ENCODE data around the gene RBM38.

RBM38 gene

DNA sequence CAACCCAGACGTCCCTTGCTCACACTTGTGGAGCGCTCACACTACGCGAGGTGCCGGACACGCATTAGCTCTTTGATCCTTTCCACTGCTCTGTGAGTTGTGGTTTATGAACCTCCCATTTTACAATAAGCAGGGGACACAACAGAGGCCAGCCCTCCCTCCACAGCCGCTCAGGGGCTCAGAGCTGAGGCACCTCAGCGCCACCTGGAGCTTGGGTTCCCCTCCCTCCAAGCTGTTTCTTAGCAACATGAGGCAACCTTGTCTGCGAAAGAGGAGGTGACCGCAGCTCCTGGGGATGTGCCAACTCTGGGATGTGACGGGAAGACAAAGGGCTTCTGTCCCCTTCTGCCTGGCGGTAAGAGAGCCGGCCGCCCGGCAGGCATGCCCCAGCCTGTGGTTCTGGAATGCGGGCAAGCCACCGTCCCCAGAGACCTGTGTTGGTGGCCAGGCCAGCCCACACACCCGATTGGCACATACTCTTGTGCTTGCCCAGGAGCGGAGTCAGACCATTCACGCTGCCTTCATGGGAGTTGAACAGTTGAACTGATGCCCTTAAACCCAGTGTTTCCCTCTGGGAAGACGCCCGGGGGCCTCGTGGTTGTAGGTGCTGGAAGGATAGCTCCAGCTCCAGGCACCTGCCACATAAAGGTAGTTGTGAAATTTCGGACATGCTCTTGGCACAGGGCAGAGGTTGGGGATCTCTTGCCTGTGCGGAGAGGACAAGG, 44.5 kb downstream of the RBM38 start (continued):
- TF ChIP-seq KLF8 (tag by site-specific recombination; IDR thresholded peaks at IDR 0.05) (no peak), ZNF529 (tag by site-specific recombination; IDR thresholded peaks at IDR 0.05; ENCODE audit: insufficient replicate concordance) (no peak), ZNF785 (tag by site-specific recombination; IDR thresholded peaks at IDR 0.05) (no peak), ZNF514 (tag by site-specific recombination; IDR thresholded peaks at IDR 0.05) (no peak), ZNF311 (tag by site-specific recombination; IDR thresholded peaks at IDR 0.05; ENCODE audit: borderline replicate concordance) (no peak), ZNF660 (tag by site-specific recombination; IDR thresholded peaks at IDR 0.05) (no peak), ZNF571 (tag by site-specific recombination; IDR thresholded peaks at IDR 0.05) (no peak), ZNF248 (tag by site-specific recombination; IDR thresholded peaks at IDR 0.05) (no peak), KLF1 (tag by site-specific recombination; IDR thresholded peaks at IDR 0.05) (no peak), ZNF76 (tag by site-specific recombination; IDR thresholded peaks at IDR 0.05; ENCODE audit: borderline replicate concordance, low read depth) (peak; percentile 18; the same call in 1 of the 2 replicates), ZNF521 (tag by site-specific recombination; IDR thresholded peaks at IDR 0.05) (no peak), ZNF670 (tag by site-specific recombination; IDR thresholded peaks at IDR 0.05; ENCODE audit: low read depth) (no peak), ZNF530 (tag by site-specific recombination; IDR thresholded peaks at IDR 0.05; ENCODE audit: low read depth) (no peak), ZNF768 (tag by site-specific recombination; IDR thresholded peaks at IDR 0.05) (no peak), ZNF549 (tag by site-specific recombination; IDR thresholded peaks at IDR 0.05) (no peak), SETDB1 (IDR thresholded peaks at IDR 0.05; ENCODE audit: insufficient read length, low read length) (no peak), HOXD13 (CRISPR knock-in tag; IDR thresholded peaks at IDR 0.05; ENCODE audit: borderline replicate concordance) (no peak), YY1 (tag by site-specific recombination; IDR thresholded peaks at IDR 0.05) (no peak), ZNF623 (tag by site-specific recombination; IDR thresholded peaks at IDR 0.05) (no peak), ZNF596 (tag by site-specific recombination; IDR thresholded peaks at IDR 0.05) (no peak), ZNF677 (tag by site-specific recombination; IDR thresholded peaks at IDR 0.05) (no peak), TRIM28 (IDR thresholded peaks at IDR 0.05; ENCODE audit: borderline replicate concordance, low read length) (no peak)
- TF ChIP-seq, protein P1, sequence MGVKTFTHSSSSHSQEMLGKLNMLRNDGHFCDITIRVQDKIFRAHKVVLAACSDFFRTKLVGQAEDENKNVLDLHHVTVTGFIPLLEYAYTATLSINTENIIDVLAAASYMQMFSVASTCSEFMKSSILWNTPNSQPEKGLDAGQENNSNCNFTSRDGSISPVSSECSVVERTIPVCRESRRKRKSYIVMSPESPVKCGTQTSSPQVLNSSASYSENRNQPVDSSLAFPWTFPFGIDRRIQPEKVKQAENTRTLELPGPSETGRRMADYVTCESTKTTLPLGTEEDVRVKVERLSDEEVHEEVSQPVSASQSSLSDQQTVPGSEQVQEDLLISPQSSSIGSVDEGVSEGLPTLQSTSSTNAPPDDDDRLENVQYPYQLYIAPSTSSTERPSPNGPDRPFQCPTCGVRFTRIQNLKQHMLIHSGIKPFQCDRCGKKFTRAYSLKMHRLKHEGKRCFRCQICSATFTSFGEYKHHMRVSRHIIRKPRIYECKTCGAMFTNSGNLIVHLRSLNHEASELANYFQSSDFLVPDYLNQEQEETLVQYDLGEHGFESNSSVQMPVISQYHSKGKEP (tag by site-specific recombination; IDR thresholded peaks at IDR 0.05), result no peak
- TF ChIP-seq, protein P2, sequence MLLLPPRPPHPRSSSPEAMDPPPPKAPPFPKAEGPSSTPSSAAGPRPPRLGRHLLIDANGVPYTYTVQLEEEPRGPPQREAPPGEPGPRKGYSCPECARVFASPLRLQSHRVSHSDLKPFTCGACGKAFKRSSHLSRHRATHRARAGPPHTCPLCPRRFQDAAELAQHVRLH (tag by site-specific recombination; IDR thresholded peaks at IDR 0.05), result no peak
- TF ChIP-seq, protein P3, sequence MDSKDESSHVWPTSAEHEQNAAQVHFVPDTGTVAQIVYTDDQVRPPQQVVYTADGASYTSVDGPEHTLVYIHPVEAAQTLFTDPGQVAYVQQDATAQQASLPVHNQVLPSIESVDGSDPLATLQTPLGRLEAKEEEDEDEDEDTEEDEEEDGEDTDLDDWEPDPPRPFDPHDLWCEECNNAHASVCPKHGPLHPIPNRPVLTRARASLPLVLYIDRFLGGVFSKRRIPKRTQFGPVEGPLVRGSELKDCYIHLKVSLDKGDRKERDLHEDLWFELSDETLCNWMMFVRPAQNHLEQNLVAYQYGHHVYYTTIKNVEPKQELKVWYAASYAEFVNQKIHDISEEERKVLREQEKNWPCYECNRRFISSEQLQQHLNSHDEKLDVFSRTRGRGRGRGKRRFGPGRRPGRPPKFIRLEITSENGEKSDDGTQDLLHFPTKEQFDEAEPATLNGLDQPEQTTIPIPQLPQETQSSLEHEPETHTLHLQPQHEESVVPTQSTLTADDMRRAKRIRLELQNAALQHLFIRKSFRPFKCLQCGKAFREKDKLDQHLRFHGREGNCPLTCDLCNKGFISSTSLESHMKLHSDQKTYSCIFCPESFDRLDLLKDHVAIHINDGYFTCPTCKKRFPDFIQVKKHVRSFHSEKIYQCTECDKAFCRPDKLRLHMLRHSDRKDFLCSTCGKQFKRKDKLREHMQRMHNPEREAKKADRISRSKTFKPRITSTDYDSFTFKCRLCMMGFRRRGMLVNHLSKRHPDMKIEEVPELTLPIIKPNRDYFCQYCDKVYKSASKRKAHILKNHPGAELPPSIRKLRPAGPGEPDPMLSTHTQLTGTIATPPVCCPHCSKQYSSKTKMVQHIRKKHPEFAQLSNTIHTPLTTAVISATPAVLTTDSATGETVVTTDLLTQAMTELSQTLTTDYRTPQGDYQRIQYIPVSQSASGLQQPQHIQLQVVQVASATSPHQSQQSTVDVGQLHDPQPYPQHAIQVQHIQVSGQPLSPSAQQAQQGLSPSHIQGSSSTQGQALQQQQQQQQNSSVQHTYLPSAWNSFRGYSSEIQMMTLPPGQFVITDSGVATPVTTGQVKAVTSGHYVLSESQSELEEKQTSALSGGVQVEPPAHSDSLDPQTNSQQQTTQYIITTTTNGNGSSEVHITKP (tag by site-specific recombination; IDR thresholded peaks at IDR 0.05), result peak; percentile 95
- TF ChIP-seq, protein P4, sequence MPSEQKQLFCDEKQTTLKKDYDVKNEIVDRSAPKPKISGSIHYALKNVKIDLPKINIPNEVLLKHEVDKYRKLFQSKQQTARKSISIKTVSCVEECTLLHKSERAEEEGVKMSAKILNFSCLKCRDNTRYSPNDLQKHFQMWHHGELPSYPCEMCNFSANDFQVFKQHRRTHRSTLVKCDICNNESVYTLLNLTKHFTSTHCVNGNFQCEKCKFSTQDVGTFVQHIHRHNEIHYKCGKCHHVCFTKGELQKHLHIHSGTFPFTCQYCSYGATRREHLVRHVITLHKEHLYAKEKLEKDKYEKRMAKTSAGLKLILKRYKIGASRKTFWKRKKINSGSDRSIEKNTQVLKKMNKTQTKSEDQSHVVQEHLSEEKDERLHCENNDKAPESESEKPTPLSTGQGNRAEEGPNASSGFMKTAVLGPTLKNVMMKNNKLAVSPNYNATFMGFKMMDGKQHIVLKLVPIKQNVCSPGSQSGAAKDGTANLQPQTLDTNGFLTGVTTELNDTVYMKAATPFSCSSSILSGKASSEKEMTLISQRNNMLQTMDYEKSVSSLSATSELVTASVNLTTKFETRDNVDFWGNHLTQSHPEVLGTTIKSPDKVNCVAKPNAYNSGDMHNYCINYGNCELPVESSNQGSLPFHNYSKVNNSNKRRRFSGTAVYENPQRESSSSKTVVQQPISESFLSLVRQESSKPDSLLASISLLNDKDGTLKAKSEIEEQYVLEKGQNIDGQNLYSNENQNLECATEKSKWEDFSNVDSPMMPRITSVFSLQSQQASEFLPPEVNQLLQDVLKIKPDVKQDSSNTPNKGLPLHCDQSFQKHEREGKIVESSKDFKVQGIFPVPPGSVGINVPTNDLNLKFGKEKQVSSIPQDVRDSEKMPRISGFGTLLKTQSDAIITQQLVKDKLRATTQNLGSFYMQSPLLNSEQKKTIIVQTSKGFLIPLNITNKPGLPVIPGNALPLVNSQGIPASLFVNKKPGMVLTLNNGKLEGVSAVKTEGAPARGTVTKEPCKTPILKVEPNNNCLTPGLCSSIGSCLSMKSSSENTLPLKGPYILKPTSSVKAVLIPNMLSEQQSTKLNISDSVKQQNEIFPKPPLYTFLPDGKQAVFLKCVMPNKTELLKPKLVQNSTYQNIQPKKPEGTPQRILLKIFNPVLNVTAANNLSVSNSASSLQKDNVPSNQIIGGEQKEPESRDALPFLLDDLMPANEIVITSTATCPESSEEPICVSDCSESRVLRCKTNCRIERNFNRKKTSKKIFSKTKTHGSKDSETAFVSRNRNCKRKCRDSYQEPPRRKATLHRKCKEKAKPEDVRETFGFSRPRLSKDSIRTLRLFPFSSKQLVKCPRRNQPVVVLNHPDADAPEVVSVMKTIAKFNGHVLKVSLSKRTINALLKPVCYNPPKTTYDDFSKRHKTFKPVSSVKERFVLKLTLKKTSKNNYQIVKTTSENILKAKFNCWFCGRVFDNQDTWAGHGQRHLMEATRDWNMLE (tag by site-specific recombination; conservative IDR thresholded peaks at IDR 0.05; ENCODE audit: low read depth), result no peak
- TF ChIP-seq, protein P5, sequence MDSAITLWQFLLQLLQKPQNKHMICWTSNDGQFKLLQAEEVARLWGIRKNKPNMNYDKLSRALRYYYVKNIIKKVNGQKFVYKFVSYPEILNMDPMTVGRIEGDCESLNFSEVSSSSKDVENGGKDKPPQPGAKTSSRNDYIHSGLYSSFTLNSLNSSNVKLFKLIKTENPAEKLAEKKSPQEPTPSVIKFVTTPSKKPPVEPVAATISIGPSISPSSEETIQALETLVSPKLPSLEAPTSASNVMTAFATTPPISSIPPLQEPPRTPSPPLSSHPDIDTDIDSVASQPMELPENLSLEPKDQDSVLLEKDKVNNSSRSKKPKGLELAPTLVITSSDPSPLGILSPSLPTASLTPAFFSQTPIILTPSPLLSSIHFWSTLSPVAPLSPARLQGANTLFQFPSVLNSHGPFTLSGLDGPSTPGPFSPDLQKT (IDR thresholded peaks at IDR 0.05; ENCODE audit: borderline replicate concordance, low read depth, low read length), result no peak
- TF ChIP-seq, protein P6, sequence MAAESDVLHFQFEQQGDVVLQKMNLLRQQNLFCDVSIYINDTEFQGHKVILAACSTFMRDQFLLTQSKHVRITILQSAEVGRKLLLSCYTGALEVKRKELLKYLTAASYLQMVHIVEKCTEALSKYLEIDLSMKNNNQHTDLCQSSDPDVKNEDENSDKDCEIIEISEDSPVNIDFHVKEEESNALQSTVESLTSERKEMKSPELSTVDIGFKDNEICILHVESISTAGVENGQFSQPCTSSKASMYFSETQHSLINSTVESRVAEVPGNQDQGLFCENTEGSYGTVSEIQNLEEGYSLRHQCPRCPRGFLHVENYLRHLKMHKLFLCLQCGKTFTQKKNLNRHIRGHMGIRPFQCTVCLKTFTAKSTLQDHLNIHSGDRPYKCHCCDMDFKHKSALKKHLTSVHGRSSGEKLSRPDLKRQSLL (tag by site-specific recombination; IDR thresholded peaks at IDR 0.05), result no peak
